HEK293 (cell line): ENCODE results near the gene PLIN5.

Source experiments
- BCL11B ChIP-seq: fragments of 450-650 bp; formaldehyde crosslinking; IDR thresholded peaks from 2 replicates; pipeline ENCODE4 v1.5.1; 2016; ENCODE audit warnings: low read depth, missing biosample characterization, missing genetic modification characterization
- IKZF3 ChIP-seq: fragments of 450-650 bp; IDR thresholded peaks from 2 replicates; pipeline ENCODE4 v1.5.0; 2018; ENCODE audit warnings: missing biosample characterization, mild to moderate bottlenecking, missing genetic modification characterization, moderate library complexity
- KLF8 ChIP-seq: fragments of 450-650 bp; formaldehyde crosslinking; IDR thresholded peaks from 2 replicates; pipeline ENCODE4 v1.5.1; 2016; ENCODE audit warnings: missing biosample characterization, missing genetic modification characterization
- MZF1 ChIP-seq: fragments of 450-650 bp; formaldehyde crosslinking; IDR thresholded peaks from 2 replicates; pipeline ENCODE4 v1.5.1; 2017; ENCODE audit warnings: missing biosample characterization, missing genetic modification characterization, borderline replicate concordance
- PRDM1 ChIP-seq: fragments of 450-650 bp; formaldehyde crosslinking; IDR thresholded peaks from 2 replicates; pipeline ENCODE4; 2016; ENCODE audit warnings: missing biosample characterization, missing genetic modification characterization
- SCRT1 ChIP-seq: fragments of 450-650 bp; formaldehyde crosslinking; IDR thresholded peaks from 2 replicates; pipeline ENCODE4 v1.5.1; 2016; ENCODE audit warnings: missing biosample characterization, missing genetic modification characterization, borderline replicate concordance
- SP7 ChIP-seq: fragments of 450-650 bp; formaldehyde crosslinking; IDR thresholded peaks from 2 replicates; pipeline ENCODE4 v1.5.1; 2016; ENCODE audit warnings: missing biosample characterization, missing genetic modification characterization
- WT1 ChIP-seq: fragments of 450-650 bp; formaldehyde crosslinking; IDR thresholded peaks from 2 replicates; pipeline ENCODE4 v1.5.1; 2016; ENCODE audit warnings: missing biosample characterization, missing genetic modification characterization
- ZFHX2 ChIP-seq: fragments of 450-650 bp; formaldehyde crosslinking; conservative IDR thresholded peaks from 2 replicates; pipeline ENCODE4 v1.5.1; 2016; ENCODE audit warnings: missing biosample characterization, missing genetic modification characterization
- ZFP37 ChIP-seq: fragments of 450-650 bp; formaldehyde crosslinking; IDR thresholded peaks from 2 replicates; pipeline ENCODE4 v1.5.1; 2016; ENCODE audit warnings: missing biosample characterization, missing genetic modification characterization
- ZNF121 ChIP-seq: fragments of 450-650 bp; formaldehyde crosslinking; IDR thresholded peaks from 2 replicates; pipeline ENCODE4 v1.5.1; 2016; ENCODE audit warnings: missing biosample characterization, missing genetic modification characterization
- ZNF24 ChIP-seq: fragments of 450-650 bp; formaldehyde crosslinking; IDR thresholded peaks from 2 replicates; pipeline ENCODE4 v1.5.1; 2016; ENCODE audit warnings: missing biosample characterization, missing genetic modification characterization
- ZNF426 ChIP-seq: fragments of 450-650 bp; formaldehyde crosslinking; IDR thresholded peaks from 2 replicates; pipeline ENCODE4 v1.5.1; 2017; ENCODE audit warnings: missing biosample characterization, missing genetic modification characterization, mild to moderate bottlenecking, inconsistent platforms, moderate library complexity
- ZNF585B ChIP-seq: fragments of 450-650 bp; formaldehyde crosslinking; IDR thresholded peaks from 2 replicates; pipeline ENCODE4 v1.5.1; 2016; ENCODE audit warnings: missing biosample characterization, missing genetic modification characterization
- ZNF785 ChIP-seq: fragments of 450-650 bp; formaldehyde crosslinking; IDR thresholded peaks from 2 replicates; pipeline ENCODE4 v1.5.1; 2016; ENCODE audit warnings: missing biosample characterization, missing genetic modification characterization
- TF ChIP-seq, protein P1 (sequence below): fragments of 450-650 bp; formaldehyde crosslinking; IDR thresholded peaks from 2 replicates; pipeline ENCODE4 v1.5.1; 2016; ENCODE audit warnings: missing biosample characterization, missing genetic modification characterization
- TF ChIP-seq, protein P2 (sequence below): fragments of 450-650 bp; formaldehyde crosslinking; IDR thresholded peaks from 2 replicates; pipeline ENCODE4 v1.5.1; 2016; ENCODE audit warnings: missing biosample characterization, missing genetic modification characterization
- TF ChIP-seq, protein P3 (sequence below): fragments of 450-650 bp; formaldehyde crosslinking; IDR thresholded peaks from 2 replicates; pipeline ENCODE4 v1.5.1; 2017; ENCODE audit warnings: missing biosample characterization, missing genetic modification characterization
- TF ChIP-seq, protein P4 (sequence below): fragments of 450-650 bp; formaldehyde crosslinking; IDR thresholded peaks from 2 replicates; pipeline ENCODE4 v1.5.1; 2016; ENCODE audit warnings: missing biosample characterization, missing genetic modification characterization
- TF ChIP-seq, protein P5 (sequence below): fragments of 450-650 bp; formaldehyde crosslinking; IDR thresholded peaks from 2 replicates; pipeline ENCODE4 v1.5.1; 2016; ENCODE audit warnings: missing biosample characterization, missing genetic modification characterization
- TF ChIP-seq, protein P6 (sequence below): fragments of 450-650 bp; formaldehyde crosslinking; IDR thresholded peaks from 2 replicates; pipeline ENCODE4 v1.5.1; 2016; ENCODE audit warnings: missing biosample characterization, missing genetic modification characterization
- TF ChIP-seq, protein P7 (sequence below): fragments of 450-650 bp; formaldehyde crosslinking; IDR thresholded peaks from 2 replicates; pipeline ENCODE4 v1.5.1; 2016; ENCODE audit warnings: missing biosample characterization, missing genetic modification characterization

PLIN5 gene

DNA sequence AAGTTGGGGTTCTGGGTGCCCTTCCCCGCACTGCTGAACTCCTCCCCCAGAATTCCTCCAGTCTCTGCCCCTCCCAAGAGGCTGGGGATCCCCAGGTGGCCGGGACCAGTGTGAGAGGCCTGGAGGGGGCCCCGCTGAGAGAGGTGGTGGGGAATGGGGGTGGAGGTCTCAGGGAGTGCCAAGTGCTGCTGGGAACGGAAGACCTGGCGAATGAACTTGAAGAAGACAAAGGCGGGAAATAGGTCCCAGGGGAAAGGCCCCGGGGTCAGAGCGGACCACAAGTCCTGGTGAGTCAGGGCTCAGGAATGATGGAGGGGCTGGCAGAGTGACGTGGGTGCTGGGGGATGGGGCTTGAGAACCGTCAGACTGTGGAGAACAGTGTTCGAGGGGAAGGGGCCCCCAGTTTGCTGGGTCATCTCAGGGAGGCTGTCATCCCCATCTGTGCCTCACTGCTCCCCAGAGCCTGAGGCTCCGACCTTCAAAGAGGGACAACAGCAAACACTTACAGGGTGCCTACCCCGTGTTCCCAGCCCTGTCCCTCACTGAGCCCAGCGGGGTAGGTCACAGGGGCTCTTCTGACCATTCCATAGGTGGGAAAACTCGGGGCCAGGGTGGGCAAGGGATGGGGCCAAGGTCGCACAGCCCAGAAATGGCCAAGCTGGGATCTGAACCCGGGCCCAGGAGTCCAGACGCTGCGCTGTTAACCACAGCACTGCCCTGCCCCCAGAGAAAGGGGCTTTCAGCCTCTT lies 40.4 kb upstream of the PLIN5 start (continued):
- TF ChIP-seq, protein P1, sequence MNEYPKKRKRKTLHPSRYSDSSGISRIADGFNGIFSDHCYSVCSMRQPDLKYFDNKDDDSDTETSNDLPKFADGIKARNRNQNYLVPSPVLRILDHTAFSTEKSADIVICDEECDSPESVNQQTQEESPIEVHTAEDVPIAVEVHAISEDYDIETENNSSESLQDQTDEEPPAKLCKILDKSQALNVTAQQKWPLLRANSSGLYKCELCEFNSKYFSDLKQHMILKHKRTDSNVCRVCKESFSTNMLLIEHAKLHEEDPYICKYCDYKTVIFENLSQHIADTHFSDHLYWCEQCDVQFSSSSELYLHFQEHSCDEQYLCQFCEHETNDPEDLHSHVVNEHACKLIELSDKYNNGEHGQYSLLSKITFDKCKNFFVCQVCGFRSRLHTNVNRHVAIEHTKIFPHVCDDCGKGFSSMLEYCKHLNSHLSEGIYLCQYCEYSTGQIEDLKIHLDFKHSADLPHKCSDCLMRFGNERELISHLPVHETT: peak; percentile 97
- TF ChIP-seq SP7: peak; percentile 97
- peak; percentile 98 for TF ChIP-seq KLF8 (tag by site-specific recombination)
- TF ChIP-seq BCL11B: peak; percentile 60; the same call in 1 of the 2 replicates
- TF ChIP-seq WT1 (tag by site-specific recombination): peak; percentile 83
- peak; percentile 85; the same call in 1 of the 2 replicates for TF ChIP-seq IKZF3 (tag by site-specific recombination)
- TF ChIP-seq, protein P2, sequence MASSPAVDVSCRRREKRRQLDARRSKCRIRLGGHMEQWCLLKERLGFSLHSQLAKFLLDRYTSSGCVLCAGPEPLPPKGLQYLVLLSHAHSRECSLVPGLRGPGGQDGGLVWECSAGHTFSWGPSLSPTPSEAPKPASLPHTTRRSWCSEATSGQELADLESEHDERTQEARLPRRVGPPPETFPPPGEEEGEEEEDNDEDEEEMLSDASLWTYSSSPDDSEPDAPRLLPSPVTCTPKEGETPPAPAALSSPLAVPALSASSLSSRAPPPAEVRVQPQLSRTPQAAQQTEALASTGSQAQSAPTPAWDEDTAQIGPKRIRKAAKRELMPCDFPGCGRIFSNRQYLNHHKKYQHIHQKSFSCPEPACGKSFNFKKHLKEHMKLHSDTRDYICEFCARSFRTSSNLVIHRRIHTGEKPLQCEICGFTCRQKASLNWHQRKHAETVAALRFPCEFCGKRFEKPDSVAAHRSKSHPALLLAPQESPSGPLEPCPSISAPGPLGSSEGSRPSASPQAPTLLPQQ (tag by site-specific recombination): peak; percentile 70
- TF ChIP-seq, protein P3, sequence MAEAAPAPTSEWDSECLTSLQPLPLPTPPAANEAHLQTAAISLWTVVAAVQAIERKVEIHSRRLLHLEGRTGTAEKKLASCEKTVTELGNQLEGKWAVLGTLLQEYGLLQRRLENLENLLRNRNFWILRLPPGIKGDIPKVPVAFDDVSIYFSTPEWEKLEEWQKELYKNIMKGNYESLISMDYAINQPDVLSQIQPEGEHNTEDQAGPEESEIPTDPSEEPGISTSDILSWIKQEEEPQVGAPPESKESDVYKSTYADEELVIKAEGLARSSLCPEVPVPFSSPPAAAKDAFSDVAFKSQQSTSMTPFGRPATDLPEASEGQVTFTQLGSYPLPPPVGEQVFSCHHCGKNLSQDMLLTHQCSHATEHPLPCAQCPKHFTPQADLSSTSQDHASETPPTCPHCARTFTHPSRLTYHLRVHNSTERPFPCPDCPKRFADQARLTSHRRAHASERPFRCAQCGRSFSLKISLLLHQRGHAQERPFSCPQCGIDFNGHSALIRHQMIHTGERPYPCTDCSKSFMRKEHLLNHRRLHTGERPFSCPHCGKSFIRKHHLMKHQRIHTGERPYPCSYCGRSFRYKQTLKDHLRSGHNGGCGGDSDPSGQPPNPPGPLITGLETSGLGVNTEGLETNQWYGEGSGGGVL (tag by site-specific recombination): peak; percentile 82
- TF ChIP-seq ZNF24 (tag by site-specific recombination): peak; percentile 94; the same call in 1 of the 2 replicates
- no peak for TF ChIP-seq ZNF121
- no peak for TF ChIP-seq ZNF585B (tag by site-specific recombination)
- TF ChIP-seq, protein P4, sequence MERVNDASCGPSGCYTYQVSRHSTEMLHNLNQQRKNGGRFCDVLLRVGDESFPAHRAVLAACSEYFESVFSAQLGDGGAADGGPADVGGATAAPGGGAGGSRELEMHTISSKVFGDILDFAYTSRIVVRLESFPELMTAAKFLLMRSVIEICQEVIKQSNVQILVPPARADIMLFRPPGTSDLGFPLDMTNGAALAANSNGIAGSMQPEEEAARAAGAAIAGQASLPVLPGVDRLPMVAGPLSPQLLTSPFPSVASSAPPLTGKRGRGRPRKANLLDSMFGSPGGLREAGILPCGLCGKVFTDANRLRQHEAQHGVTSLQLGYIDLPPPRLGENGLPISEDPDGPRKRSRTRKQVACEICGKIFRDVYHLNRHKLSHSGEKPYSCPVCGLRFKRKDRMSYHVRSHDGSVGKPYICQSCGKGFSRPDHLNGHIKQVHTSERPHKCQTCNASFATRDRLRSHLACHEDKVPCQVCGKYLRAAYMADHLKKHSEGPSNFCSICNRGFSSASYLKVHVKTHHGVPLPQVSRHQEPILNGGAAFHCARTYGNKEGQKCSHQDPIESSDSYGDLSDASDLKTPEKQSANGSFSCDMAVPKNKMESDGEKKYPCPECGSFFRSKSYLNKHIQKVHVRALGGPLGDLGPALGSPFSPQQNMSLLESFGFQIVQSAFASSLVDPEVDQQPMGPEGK (tag by site-specific recombination): peak; percentile 98
- TF ChIP-seq, protein P5, sequence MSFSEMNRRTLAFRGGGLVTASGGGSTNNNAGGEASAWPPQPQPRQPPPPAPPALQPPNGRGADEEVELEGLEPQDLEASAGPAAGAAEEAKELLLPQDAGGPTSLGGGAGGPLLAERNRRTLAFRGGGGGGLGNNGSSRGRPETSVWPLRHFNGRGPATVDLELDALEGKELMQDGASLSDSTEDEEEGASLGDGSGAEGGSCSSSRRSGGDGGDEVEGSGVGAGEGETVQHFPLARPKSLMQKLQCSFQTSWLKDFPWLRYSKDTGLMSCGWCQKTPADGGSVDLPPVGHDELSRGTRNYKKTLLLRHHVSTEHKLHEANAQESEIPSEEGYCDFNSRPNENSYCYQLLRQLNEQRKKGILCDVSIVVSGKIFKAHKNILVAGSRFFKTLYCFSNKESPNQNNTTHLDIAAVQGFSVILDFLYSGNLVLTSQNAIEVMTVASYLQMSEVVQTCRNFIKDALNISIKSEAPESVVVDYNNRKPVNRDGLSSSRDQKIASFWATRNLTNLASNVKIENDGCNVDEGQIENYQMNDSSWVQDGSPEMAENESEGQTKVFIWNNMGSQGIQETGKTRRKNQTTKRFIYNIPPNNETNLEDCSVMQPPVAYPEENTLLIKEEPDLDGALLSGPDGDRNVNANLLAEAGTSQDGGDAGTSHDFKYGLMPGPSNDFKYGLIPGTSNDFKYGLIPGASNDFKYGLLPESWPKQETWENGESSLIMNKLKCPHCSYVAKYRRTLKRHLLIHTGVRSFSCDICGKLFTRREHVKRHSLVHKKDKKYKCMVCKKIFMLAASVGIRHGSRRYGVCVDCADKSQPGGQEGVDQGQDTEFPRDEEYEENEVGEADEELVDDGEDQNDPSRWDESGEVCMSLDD (tag by site-specific recombination): peak; percentile 90
- TF ChIP-seq PRDM1 (tag by site-specific recombination): peak; percentile 45
- TF ChIP-seq, protein P6, sequence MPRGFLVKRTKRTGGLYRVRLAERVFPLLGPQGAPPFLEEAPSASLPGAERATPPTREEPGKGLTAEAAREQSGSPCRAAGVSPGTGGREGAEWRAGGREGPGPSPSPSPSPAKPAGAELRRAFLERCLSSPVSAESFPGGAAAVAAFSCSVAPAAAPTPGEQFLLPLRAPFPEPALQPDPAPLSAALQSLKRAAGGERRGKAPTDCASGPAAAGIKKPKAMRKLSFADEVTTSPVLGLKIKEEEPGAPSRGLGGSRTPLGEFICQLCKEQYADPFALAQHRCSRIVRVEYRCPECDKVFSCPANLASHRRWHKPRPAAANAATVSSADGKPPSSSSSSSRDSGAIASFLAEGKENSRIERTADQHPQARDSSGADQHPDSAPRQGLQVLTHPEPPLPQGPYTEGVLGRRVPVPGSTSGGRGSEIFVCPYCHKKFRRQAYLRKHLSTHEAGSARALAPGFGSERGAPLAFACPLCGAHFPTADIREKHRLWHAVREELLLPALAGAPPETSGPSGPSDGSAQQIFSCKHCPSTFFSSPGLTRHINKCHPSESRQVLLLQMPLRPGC (tag by site-specific recombination): peak; percentile 96
- TF ChIP-seq MZF1 (tag by site-specific recombination): 0 out of 2 replicates have a peak, but pooled peaks have one; percentile 47
- peak; percentile 54; the same call in 1 of the 2 replicates for TF ChIP-seq ZNF785 (tag by site-specific recombination)
- TF ChIP-seq ZFP37: 0 out of 2 replicates have a peak, but pooled peaks have one; percentile 53
- TF ChIP-seq ZFHX2 (tag by site-specific recombination): peak; percentile 64
- no peak for TF ChIP-seq ZNF426 (tag by site-specific recombination)
- TF ChIP-seq, protein P7, sequence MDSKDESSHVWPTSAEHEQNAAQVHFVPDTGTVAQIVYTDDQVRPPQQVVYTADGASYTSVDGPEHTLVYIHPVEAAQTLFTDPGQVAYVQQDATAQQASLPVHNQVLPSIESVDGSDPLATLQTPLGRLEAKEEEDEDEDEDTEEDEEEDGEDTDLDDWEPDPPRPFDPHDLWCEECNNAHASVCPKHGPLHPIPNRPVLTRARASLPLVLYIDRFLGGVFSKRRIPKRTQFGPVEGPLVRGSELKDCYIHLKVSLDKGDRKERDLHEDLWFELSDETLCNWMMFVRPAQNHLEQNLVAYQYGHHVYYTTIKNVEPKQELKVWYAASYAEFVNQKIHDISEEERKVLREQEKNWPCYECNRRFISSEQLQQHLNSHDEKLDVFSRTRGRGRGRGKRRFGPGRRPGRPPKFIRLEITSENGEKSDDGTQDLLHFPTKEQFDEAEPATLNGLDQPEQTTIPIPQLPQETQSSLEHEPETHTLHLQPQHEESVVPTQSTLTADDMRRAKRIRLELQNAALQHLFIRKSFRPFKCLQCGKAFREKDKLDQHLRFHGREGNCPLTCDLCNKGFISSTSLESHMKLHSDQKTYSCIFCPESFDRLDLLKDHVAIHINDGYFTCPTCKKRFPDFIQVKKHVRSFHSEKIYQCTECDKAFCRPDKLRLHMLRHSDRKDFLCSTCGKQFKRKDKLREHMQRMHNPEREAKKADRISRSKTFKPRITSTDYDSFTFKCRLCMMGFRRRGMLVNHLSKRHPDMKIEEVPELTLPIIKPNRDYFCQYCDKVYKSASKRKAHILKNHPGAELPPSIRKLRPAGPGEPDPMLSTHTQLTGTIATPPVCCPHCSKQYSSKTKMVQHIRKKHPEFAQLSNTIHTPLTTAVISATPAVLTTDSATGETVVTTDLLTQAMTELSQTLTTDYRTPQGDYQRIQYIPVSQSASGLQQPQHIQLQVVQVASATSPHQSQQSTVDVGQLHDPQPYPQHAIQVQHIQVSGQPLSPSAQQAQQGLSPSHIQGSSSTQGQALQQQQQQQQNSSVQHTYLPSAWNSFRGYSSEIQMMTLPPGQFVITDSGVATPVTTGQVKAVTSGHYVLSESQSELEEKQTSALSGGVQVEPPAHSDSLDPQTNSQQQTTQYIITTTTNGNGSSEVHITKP (tag by site-specific recombination): peak; percentile 79
- TF ChIP-seq SCRT1 (tag by site-specific recombination): no peak
